NCI-H69 (cell line): ENCODE results near the gene SPOUT1.

Source experiments
- DNase-seq: peaks from one replicate; lab custom pipeline; 2025; lab: John Stamatoyannopoulos, UW

SPOUT1 gene

DNA sequence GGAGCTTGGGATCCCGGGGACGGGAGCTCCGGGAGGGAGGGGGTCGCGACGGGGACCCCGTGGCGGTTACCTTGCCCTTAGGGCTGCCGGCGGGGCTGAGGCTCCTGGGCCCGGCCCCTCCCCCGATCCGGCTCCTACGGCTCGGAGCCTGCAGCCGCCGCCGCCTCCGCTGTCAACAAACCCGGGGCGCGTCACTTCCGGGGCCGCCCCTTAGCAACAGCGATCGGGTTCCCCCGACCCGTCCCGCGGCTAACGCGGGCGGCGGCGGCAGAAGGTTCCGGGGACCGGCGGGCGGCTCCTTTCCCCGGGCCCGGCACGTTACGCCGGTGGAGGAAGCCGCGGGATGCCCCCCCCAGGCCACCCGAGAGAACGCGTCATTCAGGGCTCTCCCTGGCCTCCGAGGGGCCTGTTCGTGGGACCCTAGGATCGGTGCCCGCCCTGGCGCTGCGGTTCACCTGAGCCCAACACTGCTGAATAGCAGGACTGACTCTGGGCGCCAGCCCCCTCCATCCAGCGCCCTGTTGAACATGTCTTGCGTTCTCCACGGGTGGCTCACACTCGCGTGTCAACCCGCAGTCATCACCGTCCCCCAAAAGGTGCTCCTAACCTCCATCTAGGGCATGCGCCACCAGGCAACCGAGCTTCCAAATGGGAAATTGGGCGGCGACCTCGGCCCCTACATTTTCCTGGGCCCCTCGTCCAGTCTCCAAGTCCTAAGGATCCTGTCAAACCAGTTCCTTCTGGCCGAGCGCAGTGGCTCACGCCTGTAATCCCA lies 57.7 kb downstream of the SPOUT1 start, which contains the start of gene ZER1:
Gene ZER1 (minus strand): TSS at position 183 of the 775 bp plus-strand sequence. CDS start 16,362 bp downstream, outside the sequence.
- peak; percentile 97 for DNase-seq

DNA sequence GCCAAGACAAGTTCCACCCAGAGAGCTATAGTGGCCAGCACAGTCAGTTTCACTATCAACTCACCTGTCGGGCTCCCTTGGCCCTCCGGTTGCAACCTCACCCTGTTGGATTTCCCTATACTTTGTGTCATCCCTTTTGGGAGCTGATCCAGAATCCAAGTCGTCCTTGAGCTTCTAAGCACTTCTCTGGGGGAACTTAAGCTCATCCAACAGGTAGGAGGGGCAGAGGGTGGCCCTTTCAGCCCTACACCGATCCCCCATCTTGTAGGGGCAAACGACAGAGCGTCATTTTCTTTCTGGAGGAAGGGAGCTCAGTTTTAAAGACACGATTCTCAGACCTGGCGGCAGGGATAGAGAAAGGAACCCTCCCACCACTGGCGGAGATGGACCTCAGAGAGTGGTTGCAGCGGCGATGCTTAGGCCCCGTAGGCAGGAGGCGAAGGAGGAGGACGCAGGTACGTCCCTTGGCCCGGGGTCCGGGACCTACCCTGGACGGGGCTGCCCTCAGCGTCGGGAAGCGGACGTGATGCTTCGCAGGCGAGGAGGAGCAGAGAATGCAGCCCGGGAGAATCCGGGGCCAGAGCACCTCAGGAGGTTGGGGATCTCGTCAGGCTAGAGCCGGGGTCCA lies 58.4 kb downstream of the SPOUT1 start:
- DNase-seq, result peak; percentile 68

DNA sequence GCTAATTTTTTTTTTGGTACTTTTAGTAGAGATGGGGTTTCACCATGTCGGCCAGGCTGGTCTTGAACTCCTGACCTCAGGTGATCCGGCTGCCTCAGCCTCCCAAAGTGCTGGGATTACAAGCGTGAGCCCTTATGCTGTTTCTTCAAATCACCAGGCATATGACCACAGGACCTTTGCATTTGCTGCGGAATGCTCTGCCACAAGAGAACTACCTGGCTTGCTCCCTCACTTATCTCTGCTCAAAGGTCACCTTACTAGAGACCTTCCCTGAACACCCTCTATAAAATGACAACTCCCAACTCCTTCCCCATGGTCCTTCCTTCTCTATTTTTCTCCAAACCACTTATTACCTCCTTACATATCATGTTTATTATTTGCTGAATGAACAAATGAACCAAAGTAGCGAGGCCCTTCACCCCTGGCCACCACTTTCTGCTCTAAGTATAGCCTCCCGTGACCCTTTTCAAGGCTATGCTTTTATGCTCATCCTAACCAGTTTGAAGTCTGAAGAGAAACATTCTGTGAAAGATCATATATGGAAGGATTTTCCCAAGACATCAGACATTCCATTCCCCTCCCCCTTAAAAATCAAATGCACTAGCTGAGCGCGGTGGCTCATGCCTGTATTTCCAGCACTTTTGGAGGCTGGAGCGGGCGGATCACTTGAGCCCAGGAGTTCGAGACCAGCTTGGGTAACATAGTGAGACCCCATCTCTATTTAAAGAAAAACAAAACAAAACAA lies 59.1 kb downstream of the SPOUT1 start:
- no peak for DNase-seq
